Uterus (tissue), 2 donors: ENCODE measurements around the gene B3GALNT2.

Source experiments
- POLR2A ChIP-seq, 2 donors: fragments of 450-650 bp; IDR thresholded peaks; one replicate each; pipeline ENCODE4 v1.6.1; 2016; ENCODE audit warnings: antibody characterized with exemption in 2 of 2, mild to moderate bottlenecking in 1 of 2, moderate library complexity in 1 of 2
- TF ChIP-seq, protein P1 (sequence below), 4 experiments: fragments of 200-600 bp in 2 of 4; fragments of 450-650 bp in 2 of 4; sonication (generic) in 2 of 4; IDR thresholded peaks; one replicate each; pipeline ENCODE4 v1.5.1; 2016 to 2019; ENCODE audit warnings: antibody characterized with exemption in 4 of 4, mild to moderate bottlenecking in 2 of 4, moderate library complexity in 1 of 4

DNA sequence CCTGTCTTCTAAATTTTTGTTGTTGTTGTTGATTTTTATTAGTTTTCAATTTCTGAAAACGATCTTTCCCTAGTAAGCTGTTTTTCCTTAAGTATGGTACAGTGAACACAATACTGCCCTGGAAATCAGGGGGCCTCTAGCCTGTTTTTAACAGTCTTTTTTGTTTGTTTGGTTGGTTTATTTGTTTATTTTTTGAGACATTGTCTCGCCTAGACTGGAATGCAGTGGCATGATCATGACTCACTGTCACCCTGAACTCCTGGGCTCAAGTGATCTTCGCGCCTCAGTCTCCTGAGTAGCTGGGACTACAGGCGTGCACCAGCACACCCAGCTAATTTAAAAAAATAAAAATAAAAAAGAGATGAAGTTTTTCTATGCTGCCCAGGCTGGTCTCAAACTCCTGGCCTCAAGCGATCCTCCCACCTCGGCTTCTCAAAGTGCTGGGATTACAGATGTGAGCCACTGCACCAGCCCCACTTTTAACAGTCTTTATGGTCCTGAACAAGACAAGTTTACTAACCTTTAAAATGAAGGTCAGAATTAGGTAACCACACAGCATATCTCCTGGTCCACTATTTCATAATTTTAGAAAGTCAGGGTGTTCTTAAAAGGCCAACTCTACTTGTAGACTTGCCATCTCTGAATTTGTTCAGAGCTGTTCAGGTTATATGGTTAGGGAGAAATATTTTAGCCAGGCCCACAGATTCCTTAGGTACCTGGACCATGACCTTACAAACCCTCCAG is 101.6 kb downstream of the B3GALNT2 start:
- TF ChIP-seq, protein P1, sequence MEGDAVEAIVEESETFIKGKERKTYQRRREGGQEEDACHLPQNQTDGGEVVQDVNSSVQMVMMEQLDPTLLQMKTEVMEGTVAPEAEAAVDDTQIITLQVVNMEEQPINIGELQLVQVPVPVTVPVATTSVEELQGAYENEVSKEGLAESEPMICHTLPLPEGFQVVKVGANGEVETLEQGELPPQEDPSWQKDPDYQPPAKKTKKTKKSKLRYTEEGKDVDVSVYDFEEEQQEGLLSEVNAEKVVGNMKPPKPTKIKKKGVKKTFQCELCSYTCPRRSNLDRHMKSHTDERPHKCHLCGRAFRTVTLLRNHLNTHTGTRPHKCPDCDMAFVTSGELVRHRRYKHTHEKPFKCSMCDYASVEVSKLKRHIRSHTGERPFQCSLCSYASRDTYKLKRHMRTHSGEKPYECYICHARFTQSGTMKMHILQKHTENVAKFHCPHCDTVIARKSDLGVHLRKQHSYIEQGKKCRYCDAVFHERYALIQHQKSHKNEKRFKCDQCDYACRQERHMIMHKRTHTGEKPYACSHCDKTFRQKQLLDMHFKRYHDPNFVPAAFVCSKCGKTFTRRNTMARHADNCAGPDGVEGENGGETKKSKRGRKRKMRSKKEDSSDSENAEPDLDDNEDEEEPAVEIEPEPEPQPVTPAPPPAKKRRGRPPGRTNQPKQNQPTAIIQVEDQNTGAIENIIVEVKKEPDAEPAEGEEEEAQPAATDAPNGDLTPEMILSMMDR (IDR thresholded peaks at IDR 0.05) = no peak
- TF ChIP-seq POLR2A (IDR thresholded peaks at IDR 0.05) = no peak
